GM13977 (cell line): Measurements from ENCODE around the gene SEC22A.
"Not testable (repeated sequence)": the region's sequence is repeated elsewhere in the genome, so short reads cannot be mapped to it uniquely, and the experiment has no call there.

Source experiments
- DNase-seq: peaks from one replicate; pipeline ENCODE4 v3.0.0; 2012; ENCODE audit warnings: low spot score
- CTCF ChIP-seq: IDR thresholded peaks from 2 replicates; pipeline ENCODE4 v1.5.1; 2012; ENCODE audit warnings: mild to moderate bottlenecking, control low read depth; ENCODE audit not compliant: insufficient read depth; ENCODE audit errors: extremely low read depth, missing control alignments
- in situ Hi-C: fragments of 300-500 bp; cut with MboI; formaldehyde crosslinking; loops from one replicate; pipeline ENCODE4 v1.12.0; 2022; ENCODE audit warnings: low sequenced_read_pairs, low pct_unique_long_range_greater_than_20kb, mixed read lengths, inconsistent platforms; ENCODE audit not compliant: unreplicated experiment

Gene SEC22A

GRCh38 chr3:123236902-123237301 lies 35.2 kb downstream of the SEC22A start:
- in situ Hi-C loops = no loop called here
- no peak for TF ChIP-seq CTCF
- no peak for DNase-seq

GRCh38 chr3:123239186-123239585 lies 37.4 kb downstream of the SEC22A start:
- DNase-seq, in situ Hi-C loops: not testable (repeated sequence)

- in situ Hi-C loops = no loop called here
- TF ChIP-seq CTCF = no peak
- DNase-seq = no peak
These were observed 38.0 kb downstream of the SEC22A start for GRCh38 chr3:123239756-123240155.

GRCh38 chr3:123244128-123244527 lies 42.4 kb downstream of the SEC22A start:
- no peak for DNase-seq
- no peak for TF ChIP-seq CTCF
- in situ Hi-C loops = no loop called here

- no peak for TF ChIP-seq CTCF
- DNase-seq = no peak
- in situ Hi-C loops = no loop called here
These were observed 45.1 kb downstream of the SEC22A start for GRCh38 chr3:123246866-123247265.

- in situ Hi-C loops = no loop called here
- no peak for TF ChIP-seq CTCF
- DNase-seq = no peak
These were observed 54.5 kb downstream of the SEC22A start for GRCh38 chr3:123256256-123256655.

GRCh38 chr3:123258359-123258758 lies 56.6 kb downstream of the SEC22A start:
- DNase-seq = no peak
- in situ Hi-C loops = no loop called here
- TF ChIP-seq CTCF = no peak
